Gastroesophageal sphincter (tissue), 3 donors: ENCODE results near the gene ADGRG7.

Experiments
- CTCF ChIP-seq, 4 experiments: fragments of 200-600 bp in 2 of 4; fragments of 450-650 bp in 2 of 4; sonication (generic) in 1 of 4; IDR thresholded peaks; one replicate each; pipeline ENCODE4 v1.5.1; 2017 to 2019; ENCODE audit warnings: antibody characterized with exemption in 4 of 4, mild to moderate bottlenecking in 2 of 4, moderate library complexity in 2 of 4
- EP300 ChIP-seq: sonication (generic); formaldehyde crosslinking; IDR thresholded peaks from one replicate; pipeline ENCODE4 v1.6.1; 2017; ENCODE audit warnings: antibody characterized with exemption, mild to moderate bottlenecking
- POLR2A ChIP-seq, 2 donors: fragments of 450-650 bp; IDR thresholded peaks; one replicate each; pipeline ENCODE4 v1.6.1; 2017; ENCODE audit warnings: antibody characterized with exemption in 2 of 2, mild to moderate bottlenecking in 2 of 2, moderate library complexity in 1 of 2
- POLR2AphosphoS5 ChIP-seq: sonication (generic); formaldehyde crosslinking; IDR thresholded peaks from one replicate; pipeline ENCODE4 v1.6.1; 2017; ENCODE audit warnings: antibody characterized with exemption

DNA sequence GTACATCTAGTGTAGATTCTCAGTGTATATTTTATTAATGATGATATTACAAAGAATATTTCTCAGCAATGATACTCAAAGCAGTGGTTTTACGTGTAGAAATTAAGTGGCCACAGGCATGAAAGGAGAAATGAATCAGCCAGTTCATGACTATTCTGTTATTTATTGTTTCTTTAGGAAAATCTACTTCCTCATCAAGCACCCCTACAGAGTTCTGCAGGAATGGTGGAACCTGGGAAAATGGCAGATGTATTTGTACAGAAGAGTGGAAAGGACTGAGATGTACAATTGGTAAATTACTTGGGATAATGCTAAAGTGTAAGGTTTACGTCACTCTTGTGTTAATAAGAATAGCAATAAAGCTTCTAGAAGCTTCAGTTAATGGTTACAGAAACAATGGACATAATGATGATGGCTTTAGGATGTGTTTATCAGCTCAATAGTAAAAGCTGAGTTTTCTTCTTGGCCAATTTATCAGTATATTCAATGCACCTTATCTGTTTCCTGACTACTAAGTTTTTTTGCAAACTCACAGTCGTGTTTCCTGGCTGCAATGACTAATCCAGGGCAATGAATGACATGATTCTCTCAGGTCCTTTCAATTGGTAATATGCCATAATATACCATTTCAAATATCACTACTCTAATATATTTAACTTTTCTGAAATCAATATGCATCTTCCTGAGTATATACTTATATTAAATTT lies 20.2 kb downstream of the ADGRG7 start:
- TF ChIP-seq CTCF (IDR thresholded peaks at IDR 0.05), result no peak
- TF ChIP-seq POLR2A (IDR thresholded peaks at IDR 0.05), result no peak
- TF ChIP-seq POLR2AphosphoS5, result no peak
- TF ChIP-seq EP300, result no peak
